Muscle layer of duodenum (tissue), 2 donors: ENCODE measurements around the gene KRT37.

ENCODE experiments used
- H3K27ac ChIP-seq: one replicate; pipeline ENCODE4 v1.7.0; 2013; ENCODE audit warnings: mild to moderate bottlenecking, low read length
- H3K27me3 ChIP-seq: one replicate; pipeline ENCODE4 v1.7.0; 2013; ENCODE audit warnings: low read depth, mild to moderate bottlenecking, control low read depth, low read length
- H3K36me3 ChIP-seq, 2 donors: one replicate each; pipeline ENCODE4 v1.7.0; 2013; ENCODE audit warnings: low read length in 2 of 2, control low read depth in 1 of 2, mild to moderate bottlenecking in 1 of 2; ENCODE audit not compliant: insufficient read depth in 2 of 2, control insufficient read depth in 1 of 2
- H3K4me1 ChIP-seq, 2 donors: one replicate each; pipeline ENCODE4 v1.7.0; 2013; ENCODE audit warnings: low read length in 2 of 2, mild to moderate bottlenecking in 2 of 2, control low read depth in 1 of 2, moderate library complexity in 1 of 2; ENCODE audit not compliant: insufficient read depth in 2 of 2, control insufficient read depth in 1 of 2
- H3K4me3 ChIP-seq, 2 donors: one replicate each; pipeline ENCODE4 v1.7.0; 2013; ENCODE audit warnings: low read length in 2 of 2, low read depth in 1 of 2, mild to moderate bottlenecking in 1 of 2
- H3K9me3 ChIP-seq, 2 donors: one replicate each; pipeline ENCODE4 v1.7.0; 2013; ENCODE audit warnings: low read length in 2 of 2, control low read depth in 1 of 2, mild to moderate bottlenecking in 1 of 2; ENCODE audit not compliant: control insufficient read depth in 1 of 2
- donor health status: healthy.

KRT37 gene

DNA sequence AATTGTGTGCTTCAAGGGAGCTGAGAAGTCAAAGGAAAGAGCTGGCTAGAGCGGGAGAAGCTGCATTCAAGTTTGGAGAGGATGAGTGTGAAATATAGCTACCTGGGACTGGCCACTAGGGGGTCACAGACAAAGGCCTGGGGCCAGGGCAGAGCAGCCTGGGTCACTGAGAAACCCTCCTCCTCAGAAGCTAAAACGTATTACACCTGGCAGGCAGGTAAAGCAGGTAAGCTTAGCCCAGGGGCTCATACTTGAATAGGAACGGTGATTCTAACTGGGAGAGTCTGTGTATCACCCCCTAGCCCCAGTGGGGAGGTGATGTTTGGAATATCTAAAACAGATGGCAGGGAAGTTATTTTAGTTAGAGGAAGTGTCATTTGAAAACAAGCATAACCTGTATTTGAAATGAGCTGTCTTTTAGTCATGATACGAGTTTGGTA lies 6.8 kb downstream of the KRT37 start:
- H3K4me3 ChIP-seq = no peak overlapping the region
- H3K9me3 ChIP-seq = no peaks in the 10 kb centered on the region
- H3K27me3 ChIP-seq = no peaks in the 10 kb centered on the region
- no peaks in the 10 kb centered on the region for H3K4me1 ChIP-seq
- H3K36me3 ChIP-seq = no peaks in the 10 kb centered on the region
- H3K27ac ChIP-seq = no peak overlapping the region

DNA sequence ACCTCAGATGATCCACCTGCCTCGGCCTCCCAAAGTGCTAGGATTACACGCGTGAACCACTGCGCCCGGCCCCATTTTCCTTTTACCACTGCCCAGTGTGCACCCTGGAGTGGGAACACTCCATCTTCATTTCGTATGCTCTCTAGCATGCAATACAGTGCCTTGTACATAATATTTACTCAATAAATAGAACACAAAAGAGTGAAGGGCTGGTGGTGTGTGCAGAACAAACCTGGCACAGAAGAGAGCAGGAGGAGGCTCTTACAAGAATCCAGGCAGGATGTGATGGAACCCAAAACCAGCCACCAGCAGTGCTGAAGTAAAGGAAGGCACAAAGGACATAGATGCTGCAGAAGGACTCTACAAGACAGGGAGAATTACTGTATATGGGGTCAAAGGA lies 7.3 kb downstream of the KRT37 start:
- no peaks in the 10 kb centered on the region for H3K27me3 ChIP-seq
- no peaks in the 10 kb centered on the region for H3K9me3 ChIP-seq
- no peak overlapping the region for H3K4me3 ChIP-seq
- no peak overlapping the region for H3K27ac ChIP-seq
- no peaks in the 10 kb centered on the region for H3K36me3 ChIP-seq
- H3K4me1 ChIP-seq = no peaks in the 10 kb centered on the region

DNA sequence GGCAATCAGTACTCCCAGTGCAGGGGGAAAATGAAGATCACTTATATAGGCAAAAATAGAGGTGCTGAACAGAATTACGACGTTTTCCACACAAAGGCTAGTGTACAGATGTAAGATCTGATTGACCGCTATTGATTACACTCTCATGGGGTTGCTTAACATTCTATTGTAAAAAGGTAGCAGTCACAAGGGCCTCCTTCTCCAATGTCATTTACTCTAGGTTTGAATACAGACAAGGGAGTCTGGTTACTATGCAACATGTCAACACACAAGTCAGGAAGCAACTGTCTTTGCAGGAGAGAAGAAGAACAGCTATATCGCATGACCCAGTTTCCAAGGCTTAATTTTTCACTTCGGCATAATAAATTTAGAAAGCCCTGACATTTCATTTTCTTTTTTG lies 7.9 kb downstream of the KRT37 start:
- no peaks in the 10 kb centered on the region for H3K27me3 ChIP-seq
- no peak overlapping the region for H3K27ac ChIP-seq
- H3K4me3 ChIP-seq = no peak overlapping the region
- no peaks in the 10 kb centered on the region for H3K36me3 ChIP-seq
- H3K4me1 ChIP-seq = no peaks in the 10 kb centered on the region
- no peaks in the 10 kb centered on the region for H3K9me3 ChIP-seq

DNA sequence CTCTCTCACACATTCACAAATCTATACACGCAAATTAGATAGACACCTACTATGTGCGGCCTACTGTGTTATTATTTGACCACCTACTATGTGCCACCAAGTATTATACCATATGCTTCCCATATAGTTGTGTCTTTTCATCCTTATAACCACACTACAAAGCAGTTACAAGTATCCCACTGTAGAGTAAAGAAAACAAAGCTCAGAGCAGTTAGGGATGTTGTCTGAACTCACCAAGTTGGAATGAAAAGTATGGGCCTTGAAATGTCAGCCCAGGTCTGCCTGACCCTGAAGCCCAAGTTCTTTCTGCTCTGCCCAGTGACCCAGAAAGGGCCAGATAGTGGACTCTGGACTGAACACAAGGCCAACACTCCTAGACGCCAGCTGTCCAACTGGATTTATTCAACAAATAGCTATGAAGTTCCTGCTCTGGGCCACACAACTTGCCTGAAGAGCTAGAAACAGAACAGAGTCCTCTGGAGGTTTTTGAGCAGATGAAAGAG lies 8.5 kb downstream of the KRT37 start:
- Histone ChIP-seq H3K27me3 (no peaks in the 10 kb centered on the region), H3K9me3 (no peaks in the 10 kb centered on the region), H3K36me3 (no peaks in the 10 kb centered on the region), H3K27ac (no peak overlapping the region), H3K4me1 (no peaks in the 10 kb centered on the region), H3K4me3 (no peak overlapping the region)

DNA sequence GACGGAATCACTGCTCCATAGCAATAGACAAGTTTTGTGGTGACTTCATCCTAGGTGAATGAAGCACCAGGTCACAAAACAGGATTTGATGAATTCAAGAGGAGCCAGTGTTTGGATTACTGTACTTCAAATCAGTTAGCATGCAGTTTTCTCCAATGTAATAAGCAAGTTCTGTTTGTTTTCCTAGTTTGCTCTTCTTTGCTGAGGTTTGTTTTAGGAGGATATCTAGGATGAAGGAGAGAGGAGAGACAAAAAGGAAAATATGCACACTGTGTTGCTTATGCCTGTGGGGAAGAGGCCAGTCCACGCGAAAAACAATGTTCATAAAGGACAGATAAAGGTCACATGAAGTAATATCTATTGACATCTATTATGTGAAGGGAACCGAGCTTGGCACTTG lies 9.0 kb downstream of the KRT37 start:
- Histone ChIP-seq H3K27ac (no peak overlapping the region), H3K27me3 (no peaks in the 10 kb centered on the region), H3K4me3 (no peak overlapping the region), H3K9me3 (no peaks in the 10 kb centered on the region), H3K4me1 (no peaks in the 10 kb centered on the region), H3K36me3 (no peaks in the 10 kb centered on the region)

DNA sequence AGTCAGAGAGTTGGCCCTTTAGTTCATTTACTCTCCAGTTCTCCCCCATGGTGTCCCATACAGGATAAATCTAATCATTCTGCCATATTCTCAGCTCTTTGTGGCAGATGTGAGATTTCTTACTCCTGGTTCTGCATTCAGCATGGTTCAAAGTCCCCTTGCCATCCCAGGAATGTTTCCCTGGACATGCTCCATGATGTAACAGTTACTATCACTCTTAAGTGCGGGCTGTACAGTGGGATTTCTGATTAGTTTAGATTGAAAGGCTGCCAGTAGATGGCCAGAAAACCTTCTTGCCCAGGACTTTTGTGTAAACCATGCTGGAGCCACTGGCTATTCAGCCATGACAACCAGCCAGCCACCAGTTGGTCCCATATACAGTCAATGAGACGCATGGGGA lies 10.4 kb downstream of the KRT37 start:
- Histone ChIP-seq H3K4me3 (no peak overlapping the region), H3K9me3 (no peaks in the 10 kb centered on the region), H3K27ac (no peak overlapping the region), H3K27me3 (no peaks in the 10 kb centered on the region), H3K4me1 (no peaks in the 10 kb centered on the region), H3K36me3 (no peaks in the 10 kb centered on the region)

DNA sequence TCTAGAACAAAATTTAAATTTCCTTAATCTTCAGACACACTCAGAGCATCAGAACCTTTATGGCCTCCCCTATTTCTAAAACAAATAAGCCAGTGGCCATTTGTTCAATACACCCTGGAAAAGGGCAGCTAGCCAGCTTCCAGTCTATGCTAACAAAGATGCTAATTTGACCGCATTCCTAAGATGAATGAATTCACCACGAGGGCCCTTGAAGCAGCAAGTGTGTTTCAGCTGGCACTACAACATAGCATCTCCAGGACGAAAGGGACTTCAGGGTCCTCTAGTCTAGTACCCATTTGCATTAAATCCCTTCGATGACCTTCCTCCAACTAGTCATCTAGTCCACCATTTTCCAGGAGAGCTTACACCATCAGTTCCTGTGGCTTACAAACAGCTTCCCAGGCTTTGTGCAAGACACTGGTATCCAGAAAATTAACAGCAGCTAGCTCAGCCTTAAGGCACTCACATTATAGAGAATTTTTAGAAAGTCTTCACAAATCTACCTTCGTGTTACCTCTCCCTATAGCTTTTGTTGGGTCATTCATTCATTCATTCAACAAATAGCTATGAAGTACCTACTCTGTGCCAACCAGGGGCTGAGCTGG lies 10.9 kb downstream of the KRT37 start:
- H3K4me3 ChIP-seq = no peak overlapping the region
- H3K4me1 ChIP-seq = no peaks in the 10 kb centered on the region
- H3K27ac ChIP-seq = no peak overlapping the region
- H3K9me3 ChIP-seq = no peaks in the 10 kb centered on the region
- no peaks in the 10 kb centered on the region for H3K36me3 ChIP-seq
- no peaks in the 10 kb centered on the region for H3K27me3 ChIP-seq

DNA sequence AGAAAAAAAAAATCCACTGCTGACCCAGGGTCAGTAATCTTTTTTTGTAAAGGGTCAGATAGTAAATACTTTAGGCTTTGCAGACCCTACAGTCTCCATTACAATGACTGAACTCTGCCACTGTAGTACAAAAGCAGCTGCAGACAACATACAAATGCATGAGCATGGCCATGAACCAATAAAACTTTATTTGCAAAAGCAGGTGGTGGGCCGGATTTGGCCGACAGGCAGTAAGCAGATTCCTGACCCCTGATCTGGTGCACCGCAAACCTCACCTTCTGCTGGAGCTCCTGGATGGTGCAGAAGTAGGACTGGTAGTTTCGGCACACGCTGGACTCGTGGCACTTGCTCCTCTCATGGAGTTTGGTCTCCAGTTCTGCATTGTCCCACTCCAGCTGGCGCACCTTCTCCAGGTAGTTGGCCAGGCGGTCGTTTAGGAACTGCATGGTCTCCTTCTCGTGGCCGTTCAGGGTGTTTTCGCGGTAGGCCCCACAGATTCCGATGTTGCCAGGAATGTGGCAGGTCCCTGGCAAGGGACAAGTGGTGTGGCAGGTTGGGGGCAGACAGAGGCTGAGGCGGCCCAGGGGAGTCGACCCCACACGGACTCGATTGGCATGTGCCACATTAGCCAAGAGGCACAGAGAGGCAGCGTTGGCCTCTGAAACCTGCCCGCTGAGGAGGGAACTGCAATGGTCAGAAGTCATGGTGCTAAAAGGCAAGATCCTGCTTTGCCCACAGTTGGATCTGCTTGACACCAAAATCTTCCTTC lies 13.1 kb downstream of the KRT37 start:
- H3K4me1 ChIP-seq = no peaks in the 10 kb centered on the region
- no peak overlapping the region for H3K4me3 ChIP-seq
- H3K36me3 ChIP-seq = no peaks in the 10 kb centered on the region
- H3K27ac ChIP-seq = no peak overlapping the region
- no peaks in the 10 kb centered on the region for H3K9me3 ChIP-seq
- H3K27me3 ChIP-seq = no peaks in the 10 kb centered on the region

DNA sequence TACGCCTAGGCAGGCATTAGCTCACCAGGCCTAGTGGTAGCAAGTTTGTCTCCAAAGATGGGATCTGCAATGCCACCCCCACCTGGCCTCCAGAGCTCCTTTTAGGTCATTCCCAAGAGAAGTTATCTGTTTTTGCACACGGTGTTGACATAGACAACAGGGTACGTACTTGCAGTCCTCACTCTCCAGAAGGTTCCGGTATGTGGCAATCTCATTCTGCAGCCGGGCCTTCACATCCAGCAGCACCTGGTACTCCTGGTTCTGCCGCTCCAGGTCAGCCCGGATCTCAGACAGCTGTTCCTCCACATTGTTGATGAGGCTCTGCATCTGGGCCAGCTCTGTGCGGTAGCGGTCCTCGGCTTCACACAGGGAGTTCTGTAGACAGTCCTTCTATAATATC lies 17.2 kb downstream of the KRT37 start:
- Histone ChIP-seq H3K36me3 (no peaks in the 10 kb centered on the region), H3K4me3 (no peak overlapping the region), H3K4me1 (no peaks in the 10 kb centered on the region), H3K27me3 (no peaks in the 10 kb centered on the region), H3K9me3 (no peaks in the 10 kb centered on the region), H3K27ac (no peak overlapping the region)

DNA sequence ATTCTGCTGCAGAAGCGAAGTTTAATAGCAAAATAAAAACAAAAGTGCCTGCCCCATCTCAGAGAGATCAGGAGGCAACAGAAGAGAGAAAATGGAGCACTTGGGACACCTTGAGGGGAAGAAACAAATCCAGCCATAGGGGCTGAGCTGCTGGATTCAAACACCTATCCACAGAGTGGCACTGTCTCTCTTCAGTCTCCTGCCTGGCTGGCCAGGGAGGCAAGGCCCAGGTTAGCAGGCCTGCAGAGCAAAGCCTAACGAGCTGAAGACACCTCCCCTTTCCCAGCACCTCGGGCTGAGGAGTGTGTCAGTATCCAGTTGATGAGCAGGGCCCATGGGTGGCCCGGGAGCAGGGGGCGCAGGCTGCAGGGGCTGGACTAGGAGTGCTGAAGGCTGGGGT lies 18.2 kb downstream of the KRT37 start:
- no peak overlapping the region for H3K4me3 ChIP-seq
- no peaks in the 10 kb centered on the region for H3K4me1 ChIP-seq
- no peak overlapping the region for H3K27ac ChIP-seq

DNA sequence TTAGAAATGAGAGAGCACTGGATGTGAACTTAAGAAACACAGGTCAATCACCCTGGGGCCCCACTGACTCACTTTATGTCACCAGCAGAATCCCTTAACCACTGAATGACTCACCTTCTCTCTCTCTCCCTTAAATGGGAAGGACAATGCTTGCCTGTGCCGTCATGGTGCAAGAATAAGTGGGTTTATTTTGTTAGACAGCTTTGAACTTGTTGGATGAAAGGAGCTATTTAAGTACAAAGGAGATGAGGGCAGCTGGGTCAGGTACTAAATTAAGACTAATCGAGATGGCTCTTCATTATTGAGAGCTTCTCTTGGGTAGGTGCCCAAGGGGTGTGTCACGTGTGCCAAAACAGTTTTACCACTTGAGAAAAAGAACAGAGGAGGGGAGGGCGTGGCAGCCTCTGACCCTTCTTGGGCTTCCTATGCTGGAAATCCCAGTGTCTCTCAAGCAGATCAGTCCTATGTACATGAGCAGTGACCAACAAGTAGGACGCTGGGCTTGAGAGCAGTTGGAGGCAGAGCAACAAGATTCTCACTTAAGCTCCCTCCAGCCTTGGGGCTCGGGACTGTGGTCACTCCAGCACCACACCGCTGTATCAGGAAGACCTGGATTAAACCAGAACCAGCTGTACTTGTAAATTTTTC lies 20.2 kb downstream of the KRT37 start:
- no peak overlapping the region for H3K4me3 ChIP-seq
- no peaks in the 10 kb centered on the region for H3K36me3 ChIP-seq
- H3K9me3 ChIP-seq = no peaks in the 10 kb centered on the region
- H3K27ac ChIP-seq = no peak overlapping the region
- H3K27me3 ChIP-seq = no peaks in the 10 kb centered on the region
- H3K4me1 ChIP-seq = no peaks in the 10 kb centered on the region

More for the DNA sequence above, 18.2 kb downstream of the KRT37 start:
- H3K27me3 ChIP-seq = no peaks in the 10 kb centered on the region
- no peaks in the 10 kb centered on the region for H3K9me3 ChIP-seq
- no peaks in the 10 kb centered on the region for H3K36me3 ChIP-seq
